Myocyte (in vitro differentiated cells): Measurements from ENCODE around the gene TRPC1. TPM values are rescaled to one million over a fixed set of nuclear protein-coding genes. Genes with fewer than 3 reads are reported as not detected.
A peak's percentile ranks its signal among the peaks of the same experiment; 100 is the strongest.

Experiments
- DNase-seq: peaks from one replicate; pipeline ENCODE4 v3.0.0-alpha.2; 2012; ENCODE audit warnings: low read depth
- total RNA-seq: library from RNA; depleted of rRNA; stranded (reverse); fragments of >200 nt; gene quantifications from 2 replicates; pipeline ENCODE4 v1.2.3, GENCODE V29; 2014

Gene TRPC1
- total RNA-seq, 1 donor from 2014 or later: 10.0 TPM

DNA sequence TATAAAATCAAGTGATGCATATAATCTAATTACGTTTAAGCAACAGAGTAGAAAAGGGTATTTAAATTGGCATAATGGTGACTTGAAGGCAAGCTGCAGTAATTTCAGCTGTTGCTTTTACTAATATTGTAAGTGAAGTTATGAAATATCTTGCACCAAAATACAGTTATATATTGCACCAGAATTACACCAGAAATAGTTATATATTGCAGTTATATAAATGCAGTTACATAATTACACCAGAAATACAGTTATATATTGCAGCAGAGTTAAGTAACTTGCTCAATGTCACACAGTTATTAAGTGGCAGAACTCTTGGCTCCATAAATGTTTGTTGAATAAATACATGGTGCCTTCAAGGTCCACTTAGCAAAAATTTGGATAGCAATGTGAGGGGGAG is 113.7 kb downstream of the TRPC1 start:
- DNase-seq: no peak

DNA sequence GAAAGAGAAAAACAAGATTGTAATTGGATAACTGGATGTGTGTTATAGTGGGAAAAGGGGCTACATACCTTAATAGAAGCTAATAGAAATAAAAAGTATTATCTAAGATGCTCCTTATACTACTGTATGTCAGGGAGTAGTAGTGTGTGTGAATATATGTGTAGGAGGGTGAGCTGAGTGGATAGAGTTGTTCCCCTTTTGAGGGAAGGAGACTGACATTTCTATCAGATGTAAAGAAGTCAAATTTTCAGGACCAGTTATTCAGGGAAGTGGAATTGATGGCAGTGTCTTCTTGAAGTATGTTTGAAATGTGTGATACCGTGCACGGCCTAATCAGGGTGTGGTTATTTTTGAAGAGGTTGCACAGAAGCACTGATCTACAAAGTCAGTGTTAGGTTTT is 116.0 kb downstream of the TRPC1 start:
- no peak for DNase-seq

DNA sequence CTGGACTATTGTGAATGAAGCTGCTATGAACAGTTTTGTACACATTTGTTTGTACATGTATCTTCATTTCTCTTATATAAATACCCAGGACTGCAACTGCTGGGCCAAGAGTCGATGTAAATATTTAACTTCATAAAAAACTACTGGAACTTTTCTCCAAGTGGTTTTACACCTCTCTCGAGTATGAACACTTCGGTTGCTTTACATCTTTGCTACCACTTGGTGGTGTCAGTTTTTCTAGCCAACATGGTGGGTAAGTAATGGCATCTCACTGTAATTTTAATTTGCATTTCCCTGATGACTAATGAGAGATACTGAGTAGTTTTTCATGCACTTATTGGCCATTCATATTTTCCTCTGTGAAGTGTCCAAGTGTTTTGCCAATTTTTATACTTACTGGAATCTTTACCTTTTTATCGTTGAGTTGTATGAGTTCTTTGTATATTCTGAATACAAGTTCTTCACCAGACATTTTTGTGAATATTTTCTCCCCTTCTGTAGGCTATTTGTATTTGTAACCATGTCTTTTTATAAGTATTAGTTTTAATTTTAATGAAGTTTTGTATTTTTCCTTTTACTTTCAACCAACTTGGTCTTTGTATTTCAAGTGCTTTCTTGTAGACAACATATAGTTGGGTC is 120.6 kb downstream of the TRPC1 start:
- peak; percentile 20 for DNase-seq

DNA sequence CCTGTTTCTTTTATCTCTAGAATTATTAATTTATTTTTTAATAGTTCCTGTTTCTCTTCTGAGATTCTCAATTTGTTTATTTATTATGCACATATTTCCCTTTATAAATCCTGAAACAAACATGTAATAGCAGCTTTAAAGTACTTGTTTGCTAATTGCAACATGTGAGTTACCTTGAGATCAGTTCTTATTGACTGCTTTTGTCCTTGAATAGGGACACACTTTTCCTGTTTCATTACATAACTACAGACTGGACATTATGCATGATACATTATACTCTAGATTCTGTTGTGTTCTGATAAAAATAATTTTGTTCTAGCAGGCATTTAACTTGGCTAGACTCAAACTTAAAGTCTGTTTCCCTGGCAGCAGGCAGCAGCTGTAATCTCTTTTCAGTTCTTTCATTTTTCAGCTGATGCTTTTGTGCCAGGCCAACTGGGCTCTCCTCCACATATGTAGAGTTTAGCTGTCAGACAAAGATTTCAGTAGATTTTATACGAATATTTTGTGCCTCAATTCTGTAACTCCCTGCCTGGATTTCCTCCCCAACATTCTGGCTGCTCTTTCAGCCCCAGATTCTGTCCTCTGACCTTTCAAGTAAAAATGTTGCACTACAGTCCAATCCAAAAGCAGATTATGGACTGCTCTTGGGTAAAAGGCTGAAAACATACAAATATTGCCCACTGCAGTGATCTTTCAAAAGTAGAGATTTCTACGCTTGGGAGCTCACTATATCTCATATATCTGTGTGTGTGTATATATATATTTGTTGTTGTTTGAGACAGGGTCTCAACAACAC is 123.1 kb downstream of the TRPC1 start:
- no peak for DNase-seq

DNA sequence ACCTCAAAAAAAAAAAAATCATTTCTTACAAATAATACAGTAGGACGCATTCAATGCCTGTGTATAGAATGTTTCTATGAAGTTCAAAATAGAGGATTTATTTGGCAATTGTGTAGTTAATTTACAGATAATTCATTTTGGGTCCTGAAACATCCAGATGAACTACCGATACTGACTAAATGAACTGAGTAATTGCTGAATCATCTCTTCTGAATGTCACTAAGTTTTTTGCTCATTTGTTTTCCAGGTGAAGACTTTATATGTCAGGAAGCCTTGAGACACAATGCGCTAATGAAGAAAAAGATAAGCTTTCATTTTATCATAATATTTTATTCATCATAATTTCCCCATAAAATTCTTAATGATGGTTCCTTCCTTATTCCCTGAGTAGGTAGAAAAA is 125.3 kb downstream of the TRPC1 start:
- no peak for DNase-seq

DNA sequence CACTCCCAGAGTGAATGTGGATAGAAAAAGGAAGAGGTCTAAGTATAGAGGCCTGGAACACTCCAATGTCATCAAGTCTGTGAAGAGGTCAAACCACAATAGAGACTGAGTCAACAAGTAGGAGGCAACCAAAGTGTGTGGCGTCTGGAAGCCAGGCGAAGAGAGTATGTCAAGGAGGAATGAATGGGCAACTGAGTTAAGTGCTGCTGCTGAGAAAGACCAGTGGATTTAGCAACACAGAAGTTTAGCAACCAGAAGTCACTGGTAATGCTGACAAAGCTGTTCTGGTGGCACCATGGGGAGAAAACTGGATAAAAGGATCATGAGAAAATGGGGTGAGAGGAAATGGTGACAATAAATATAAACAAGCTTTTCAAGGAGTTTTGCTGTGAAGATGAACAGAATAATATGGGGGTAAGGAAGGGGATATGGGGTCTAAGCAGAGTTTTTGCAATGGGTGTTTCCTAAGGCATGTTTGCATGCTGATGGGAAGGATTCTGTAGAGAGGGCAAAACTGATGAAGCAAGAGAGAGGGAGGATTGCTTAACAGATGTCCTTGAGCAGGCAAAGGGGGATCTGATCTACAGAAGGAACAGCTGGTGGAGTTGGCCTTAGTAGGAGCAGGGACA is 126.7 kb downstream of the TRPC1 start:
- DNase-seq: peak; percentile 82

DNA sequence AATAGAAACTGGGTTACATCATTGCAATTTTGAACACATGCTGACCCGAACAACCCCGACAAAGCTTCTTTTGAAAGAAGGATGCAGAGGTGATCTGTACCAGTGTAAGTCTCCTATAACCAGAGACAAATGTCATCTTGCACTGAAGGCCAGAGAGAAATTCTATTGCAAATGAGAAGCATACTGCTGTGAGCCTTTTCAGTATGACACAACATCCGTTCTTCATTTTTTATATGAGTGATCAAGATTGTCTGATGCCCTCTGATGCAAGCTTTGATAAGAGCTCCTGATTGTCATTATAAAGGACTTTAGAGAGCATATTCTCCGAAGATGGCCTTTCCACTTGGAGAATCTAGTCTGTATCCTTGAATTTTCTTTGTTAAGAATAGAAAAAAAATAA is 128.2 kb downstream of the TRPC1 start:
- no peak for DNase-seq

DNA sequence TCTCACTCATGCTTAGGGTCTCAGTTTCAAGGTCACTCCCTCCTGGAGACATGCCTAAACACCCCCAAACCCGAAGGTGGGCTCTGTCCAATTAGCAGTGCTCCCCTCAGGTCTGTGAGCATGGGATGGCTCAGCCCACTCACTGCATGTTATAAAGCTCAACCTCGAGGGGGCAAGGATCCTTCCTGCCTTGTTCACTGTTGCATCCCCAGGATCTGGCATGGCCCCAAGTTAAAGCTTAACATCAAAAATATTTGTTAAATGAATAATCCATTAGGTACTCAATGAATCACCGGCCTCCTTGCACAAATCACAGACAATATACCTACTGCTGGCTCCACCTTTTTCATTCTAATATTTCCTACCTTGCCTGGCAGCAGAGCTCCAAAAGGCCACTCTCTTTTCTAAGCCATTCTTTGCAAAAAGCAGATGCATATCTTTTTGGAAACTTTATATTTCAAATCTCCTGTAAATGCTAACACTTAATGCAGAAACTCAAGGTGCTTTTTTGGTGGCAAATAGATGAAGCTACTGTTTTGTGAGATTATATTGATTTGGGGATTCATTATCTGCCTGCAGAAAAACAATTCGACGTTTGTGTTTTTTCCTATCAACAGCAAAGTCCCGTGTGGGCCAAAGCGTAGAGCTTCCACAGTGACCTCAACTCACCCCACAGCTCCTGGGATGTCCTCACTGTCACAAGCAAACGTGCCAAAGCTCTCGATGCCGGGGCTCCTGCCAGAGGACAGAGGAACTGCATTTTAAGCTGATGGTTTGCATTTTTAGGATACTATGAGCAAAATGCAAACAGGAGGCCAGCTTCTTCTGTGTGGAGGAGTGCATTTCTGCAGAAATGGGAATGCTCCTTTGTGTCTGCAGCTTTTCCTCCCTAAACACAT is 129.7 kb downstream of the TRPC1 start:
- no peak for DNase-seq

DNA sequence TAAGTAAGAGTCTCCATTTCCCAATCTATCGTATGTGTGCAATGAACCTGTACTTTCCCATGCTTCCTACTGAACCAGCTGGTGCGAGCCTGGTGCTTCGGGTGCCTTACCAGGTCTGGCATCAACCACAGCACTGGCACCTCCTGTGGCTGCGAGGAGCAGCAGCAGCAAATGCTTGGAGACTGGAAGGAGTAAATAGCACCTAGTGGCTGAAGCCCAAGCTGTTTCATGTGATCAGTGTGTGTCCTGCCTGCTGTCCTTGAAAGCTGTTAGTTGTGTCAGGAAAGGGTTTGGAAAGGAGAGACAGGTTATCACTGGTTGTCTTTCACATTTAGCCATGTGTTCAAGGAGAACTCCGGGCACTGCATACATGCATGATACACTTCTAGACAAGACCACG is 133.2 kb downstream of the TRPC1 start:
- peak; percentile 44 for DNase-seq

Other genes with a start within 250 kb of the TRPC1 start
- 13.9 and 16.8 TPM in 2 replicates for gene ATR, start 145.3 kb upstream of the TRPC1 start, total RNA-seq
- gene PLS1, start 127.6 kb upstream of the TRPC1 start, total RNA-seq: 0.53 and 1.1 TPM in 2 replicates
- 0.21 TPM in 1 of 2 replicates, not detected in the other for gene PCOLCE2, start 165.0 kb downstream of the TRPC1 start, total RNA-seq
- not detected in 2 replicates for gene PAQR9, start 239.6 kb downstream of the TRPC1 start, total RNA-seq